ENCODE results near the gene PLA2G2C.

The PLA2G2C gene

GRCh38 chr1:20212685-20213331, 26.5 kb upstream of the PLA2G2C start:
- no peak for TF ChIP-seq CTCF (IDR thresholded peaks at IDR 0.05; ENCODE audit: extremely low read depth, missing control alignments)
- peak; percentile 64 for DNase-seq (ENCODE audit: low spot score)

- TF ChIP-seq CTCF (IDR thresholded peaks at IDR 0.05; ENCODE audit: extremely low read depth, missing control alignments): no peak
These were observed 25.9 kb upstream of the PLA2G2C start for GRCh38 chr1:20212085-20212684.

DNA sequence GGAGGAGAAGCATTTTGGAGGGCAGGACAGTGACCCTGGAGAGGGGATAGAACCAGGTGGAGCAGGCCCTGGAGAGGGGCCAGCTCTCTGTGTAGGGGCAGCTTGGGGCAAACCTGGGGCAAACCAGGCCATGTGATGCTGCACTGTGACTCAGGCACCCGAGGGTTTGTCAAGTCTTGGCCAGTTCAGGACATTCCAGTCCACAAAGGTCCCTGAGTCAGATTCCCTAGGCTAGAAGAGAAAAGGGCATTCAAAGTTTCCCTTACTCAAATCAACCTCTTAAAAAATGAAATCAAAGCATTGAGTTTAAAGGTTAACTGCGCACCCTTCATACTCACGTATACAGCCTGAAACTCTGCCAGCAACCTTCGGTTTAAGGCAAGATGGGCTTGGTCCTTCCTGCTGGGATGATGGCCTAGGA, 25.2 kb upstream of the PLA2G2C start:
- no peak for TF ChIP-seq CTCF (IDR thresholded peaks at IDR 0.05; ENCODE audit: extremely low read depth, missing control alignments)
- no peak for DNase-seq (ENCODE audit: low spot score)

More at GRCh38 chr1:20212085-20212684, 25.9 kb upstream of the PLA2G2C start:
- no peak for DNase-seq (ENCODE audit: low spot score)

DNA sequence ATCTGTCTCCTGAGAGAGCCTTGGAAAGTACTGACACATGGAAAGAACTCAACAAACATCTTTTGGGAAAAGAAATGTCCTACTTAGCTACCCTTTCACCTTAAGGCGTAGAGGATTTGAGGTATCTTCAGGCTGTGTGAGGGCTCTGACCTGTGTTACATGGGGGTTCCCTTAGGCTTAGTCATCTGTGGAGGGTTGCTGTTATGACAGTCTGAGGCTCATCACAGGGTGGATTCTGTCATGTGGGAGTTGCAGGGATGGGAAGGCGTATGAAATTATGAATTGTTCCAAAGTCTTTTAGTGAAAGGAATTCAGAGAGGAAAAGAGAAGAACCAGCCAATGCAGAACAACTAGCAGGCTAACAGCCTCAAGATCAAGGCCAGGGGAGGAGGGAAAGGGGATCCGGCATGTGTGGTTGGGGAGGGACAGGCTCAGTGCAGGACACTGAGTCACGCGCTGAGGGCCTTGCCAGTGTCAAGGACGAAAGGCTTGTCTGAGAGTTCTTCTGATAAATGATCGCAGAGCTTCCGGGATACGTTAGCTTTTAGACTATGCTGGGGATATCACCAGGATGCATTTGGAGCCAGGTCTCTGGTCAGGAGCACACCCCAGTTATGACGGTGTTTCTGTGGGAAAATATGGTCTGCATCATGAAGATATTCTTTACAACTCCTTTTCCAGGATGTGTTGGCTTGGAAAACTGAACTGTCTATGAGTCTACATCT, 24.6 kb upstream of the PLA2G2C start:
- TF ChIP-seq CTCF (IDR thresholded peaks at IDR 0.05; ENCODE audit: extremely low read depth, missing control alignments): no peak
- no peak for DNase-seq (ENCODE audit: low spot score)

- no peak for DNase-seq (ENCODE audit: low spot score)
- no peak for TF ChIP-seq CTCF (IDR thresholded peaks at IDR 0.05; ENCODE audit: extremely low read depth, missing control alignments)
These were observed 23.2 kb upstream of the PLA2G2C start for GRCh38 chr1:20209471-20209870.

- DNase-seq (ENCODE audit: low spot score): no peak
- no peak for TF ChIP-seq CTCF (IDR thresholded peaks at IDR 0.05; ENCODE audit: extremely low read depth, missing control alignments)
These were observed 21.2 kb upstream of the PLA2G2C start for GRCh38 chr1:20207546-20207945.

GRCh38 chr1:20202166-20202565, 15.8 kb upstream of the PLA2G2C start:
- no peak for TF ChIP-seq CTCF (IDR thresholded peaks at IDR 0.05; ENCODE audit: extremely low read depth, missing control alignments)
- no peak for DNase-seq (ENCODE audit: low spot score)
